ENCODE results near the gene GMIP. TPM values are rescaled to one million over a fixed set of nuclear protein-coding genes. Genes with fewer than 3 reads are reported as not detected.
"Not testable (repeated sequence)": the region's sequence is repeated elsewhere in the genome, so short reads cannot be mapped to it uniquely, and the experiment has no call there.

GMIP gene
- polyA plus RNA-seq, 3 donors from 2014 or later, result 38.9 to 84.4 (median 40.0) TPM

DNA sequence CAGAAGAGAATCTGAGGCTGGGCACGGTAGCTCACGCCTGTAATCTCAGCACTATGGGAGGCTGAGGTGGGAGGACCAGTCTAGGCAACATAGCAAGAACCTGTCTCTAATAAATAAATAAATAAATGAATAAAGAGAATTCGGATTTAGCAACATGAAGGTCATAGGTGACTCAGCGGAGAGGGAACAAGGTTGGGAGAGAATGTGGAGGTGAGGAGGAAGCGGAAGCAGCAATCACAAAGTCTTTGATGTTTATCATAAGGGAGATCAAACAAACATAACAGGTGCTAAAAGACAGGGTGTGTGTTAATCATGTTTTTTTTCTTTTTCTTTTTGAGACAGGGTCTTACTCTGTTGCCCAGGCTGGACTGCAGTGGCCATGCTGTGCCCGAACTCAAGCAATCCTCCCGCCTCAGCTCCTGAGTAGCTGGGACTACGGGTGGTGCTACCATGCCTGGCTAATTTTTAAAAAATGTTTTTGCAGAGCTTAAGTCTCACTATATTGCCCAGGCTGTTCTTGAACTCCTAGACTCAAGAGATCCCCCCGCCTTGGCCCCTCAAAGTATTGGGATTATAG lies 41.2 kb downstream of the GMIP start:
- Mint-ChIP-seq H3K27me3 (ENCODE audit: low read depth in 3 of 3) (peaks cover 0 to 8% (median 6%) of the 10 kb centered on the region in 3 donors), H3K4me1 (peaks cover 0 to 12% of the 10 kb centered on the region in 2 donors), H3K36me3 (no peaks in the 10 kb centered on the region), H3K9me3 (no peaks in the 10 kb centered on the region), H3K27ac (peak overlapping the region in 1 of 6 donors; percentile 74), H3K4me3 (no peak overlapping the region)
- no peak for DNase-seq

DNA sequence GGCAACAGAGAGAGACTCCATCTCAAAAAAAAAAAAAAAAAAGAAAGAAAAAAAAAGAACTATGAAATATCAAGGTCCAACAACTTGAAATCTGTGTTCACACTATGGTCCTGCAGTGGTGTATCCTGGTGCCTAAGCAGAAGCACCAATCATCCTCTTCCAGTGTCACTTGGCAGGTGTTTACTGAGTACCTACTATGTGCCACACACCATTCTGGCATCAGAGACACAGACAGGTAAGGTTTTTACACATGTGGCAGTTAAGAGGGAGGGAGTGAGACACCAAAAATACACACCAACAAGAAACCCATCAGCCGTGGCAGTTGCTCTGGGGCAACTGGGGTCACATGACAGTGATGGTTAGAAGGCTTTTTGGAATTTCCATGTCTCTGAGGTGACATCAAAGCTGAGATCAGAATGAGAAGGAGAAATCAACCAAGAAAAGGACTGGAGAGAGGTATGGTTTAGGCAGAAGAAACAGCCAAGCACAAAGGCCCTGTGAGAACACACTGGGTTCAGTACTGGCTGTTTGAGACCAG lies 42.6 kb downstream of the GMIP start:
- Mint-ChIP-seq H3K4me3 (no peak overlapping the region), H3K27ac (peak overlapping the region in 1 of 6 donors; percentile 49), H3K9me3 (no peaks in the 10 kb centered on the region), H3K27me3 (ENCODE audit: low read depth in 3 of 3) (peaks cover 0 to 8% (median 6%) of the 10 kb centered on the region in 3 donors), H3K4me1 (peaks cover 0 to 9% of the 10 kb centered on the region in 2 donors), H3K36me3 (no peaks in the 10 kb centered on the region)
- no peak for DNase-seq

DNA sequence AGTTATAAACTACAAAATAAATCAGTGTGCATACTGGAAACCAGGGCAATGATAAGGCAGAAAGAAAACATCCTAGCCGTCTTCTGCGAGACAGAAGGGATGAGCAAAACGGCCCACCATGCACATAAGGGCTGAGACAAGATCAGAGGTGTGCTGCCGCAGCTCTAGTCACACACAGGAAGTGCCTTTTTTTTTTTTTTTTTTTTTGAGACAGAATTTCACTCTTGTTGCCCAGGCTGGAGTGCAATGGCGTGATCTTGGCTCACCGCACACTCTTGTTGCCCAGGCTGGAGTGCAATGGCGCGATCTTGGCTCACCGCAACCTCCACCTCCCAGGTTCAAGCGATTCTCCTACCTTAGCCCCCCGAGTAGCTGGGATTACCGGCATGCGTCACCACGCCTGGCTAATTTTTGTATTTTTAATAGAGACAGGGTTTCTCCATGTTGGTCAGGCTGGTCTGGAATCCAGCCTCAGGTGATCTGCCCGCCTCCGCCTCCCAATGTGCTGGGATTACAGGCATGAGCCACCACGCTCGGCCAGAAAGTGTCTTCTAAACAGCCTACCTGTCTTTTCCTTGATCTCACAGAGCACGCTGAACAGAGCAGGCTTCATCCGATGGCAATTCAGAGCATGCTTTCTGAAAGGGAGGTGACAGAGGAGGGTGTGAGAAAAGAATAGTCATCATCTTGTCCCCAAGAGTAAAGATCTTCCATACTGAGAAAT lies 44.6 kb downstream of the GMIP start:
- not testable (repeated sequence) for H3K36me3 Mint-ChIP-seq; H3K9me3 Mint-ChIP-seq; H3K27me3 Mint-ChIP-seq (ENCODE audit: low read depth in 3 of 3); H3K4me1 Mint-ChIP-seq
- H3K27ac Mint-ChIP-seq, result peak overlapping the region; percentile 30 to 96 (median 70)
- peak in 1 of 3 donors; percentile 64 for DNase-seq
- H3K4me3 Mint-ChIP-seq, result peak overlapping the region in 3 of 5 donors; percentile 26 to 74 (median 51)

DNA sequence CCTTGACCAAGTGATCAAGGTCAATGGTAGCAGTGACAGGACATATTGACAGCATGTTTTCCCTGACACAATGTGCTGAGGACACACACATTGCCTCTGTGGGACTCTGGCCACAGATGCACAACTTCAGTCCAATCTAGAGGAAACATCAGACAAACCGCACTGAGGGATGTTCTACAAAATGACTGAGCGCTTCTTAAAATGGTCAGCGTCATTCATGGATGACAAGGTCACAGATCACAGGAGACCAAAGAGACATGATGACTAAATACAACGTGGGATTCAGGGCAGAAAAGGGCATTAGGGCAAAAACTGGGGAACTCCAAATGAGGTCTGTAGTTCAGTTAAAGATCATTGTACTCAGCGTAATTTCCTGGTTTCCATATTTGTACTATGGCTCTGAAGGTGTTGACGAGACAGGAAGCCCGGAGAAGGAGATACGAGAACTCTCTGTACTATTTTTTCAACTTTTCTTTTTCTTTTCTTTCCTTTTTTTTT lies 45.6 kb downstream of the GMIP start:
- Mint-ChIP-seq H3K27me3 (ENCODE audit: low read depth in 3 of 3) (peaks cover 0 to 8% (median 6%) of the 10 kb centered on the region in 3 donors), H3K4me1 (peaks cover 0 to 9% of the 10 kb centered on the region in 2 donors), H3K27ac (peak overlapping the region; percentile 47 to 96 (median 70)), H3K36me3 (peaks cover 0 to 4% (median 0%) of the 10 kb centered on the region in 3 donors), H3K9me3 (no peaks in the 10 kb centered on the region), H3K4me3 (peak overlapping the region in 3 of 5 donors; percentile 6 to 74 (median 51))
- DNase-seq, result peak; percentile 21 to 69 (median 27)

DNA sequence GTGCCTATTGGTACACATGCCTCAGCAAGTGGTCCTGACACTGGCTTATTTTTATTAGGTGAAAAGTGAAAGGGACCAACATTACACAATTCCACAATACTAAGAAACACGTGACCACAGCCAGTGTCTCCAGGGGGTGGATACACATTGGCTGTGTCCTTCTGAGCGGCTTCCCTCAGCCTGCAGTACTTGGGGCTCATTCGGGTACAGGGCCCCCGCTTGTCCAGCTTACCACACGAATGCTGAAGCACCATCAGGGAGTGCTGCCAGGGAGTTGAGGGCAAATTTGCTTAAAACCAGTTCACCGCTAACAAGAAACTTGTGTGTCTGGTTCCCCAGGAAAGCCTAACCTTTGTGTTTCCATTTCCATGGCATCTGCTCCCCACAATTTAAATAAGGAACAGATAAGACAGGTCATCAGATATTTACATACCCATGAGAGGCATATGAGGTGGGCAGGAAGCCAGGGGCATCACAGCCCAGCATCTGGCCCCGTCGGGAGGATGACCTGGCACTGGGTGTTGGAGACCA lies 48.2 kb downstream of the GMIP start:
- Mint-ChIP-seq H3K27me3 (ENCODE audit: low read depth in 3 of 3) (peaks cover 0 to 8% (median 6%) of the 10 kb centered on the region in 3 donors), H3K4me1 (peaks cover under 1 to 13% of the 10 kb centered on the region in 2 donors), H3K4me3 (no peak overlapping the region), H3K36me3 (peaks cover 0 to 4% (median 0%) of the 10 kb centered on the region in 3 donors), H3K27ac (peak overlapping the region in 2 of 6 donors; percentile 22 to 35), H3K9me3 (no peaks in the 10 kb centered on the region)
- no peak for DNase-seq

DNA sequence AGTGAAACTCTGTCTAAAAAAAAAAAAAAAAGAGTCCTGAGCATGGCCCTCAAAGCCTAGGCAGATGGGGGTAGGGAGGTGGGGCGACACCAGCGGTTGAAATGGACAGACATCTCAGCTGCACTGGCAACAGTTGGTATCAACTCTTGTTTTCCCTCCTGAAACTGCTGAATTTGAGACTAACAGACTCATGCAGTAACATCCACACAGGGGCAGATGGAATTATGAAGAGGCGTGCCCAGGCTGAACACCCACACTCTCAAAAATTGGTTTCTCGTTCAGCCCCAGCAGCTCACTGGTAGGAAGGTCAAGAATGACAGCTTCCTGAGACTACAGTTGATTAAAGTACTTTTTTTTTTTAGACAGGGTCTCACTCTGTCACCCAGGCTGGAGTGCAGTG lies 49.1 kb downstream of the GMIP start:
- Mint-ChIP-seq H3K27ac (no peak overlapping the region), H3K9me3 (no peaks in the 10 kb centered on the region)

DNA sequence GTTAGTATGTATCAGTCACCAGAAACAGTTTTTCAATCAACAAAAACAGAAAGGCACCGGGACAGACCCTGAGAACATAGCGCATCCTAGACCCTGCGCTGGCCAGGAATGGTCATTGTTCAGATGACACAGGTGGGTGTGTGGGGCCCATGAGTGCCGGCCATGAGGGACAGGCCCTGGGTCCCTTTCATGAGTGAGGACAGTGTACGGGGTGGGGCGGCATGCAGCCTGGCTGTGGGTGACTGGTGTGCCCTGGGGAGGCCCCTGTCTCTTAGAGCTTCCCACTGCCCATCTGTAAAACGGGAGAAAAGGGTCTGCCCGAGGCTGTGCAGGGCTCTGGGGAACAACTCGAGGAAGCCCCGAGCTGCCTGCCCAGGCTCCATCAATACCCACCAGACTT lies 50.8 kb downstream of the GMIP start:
- H3K27ac Mint-ChIP-seq, result peak overlapping the region in 2 of 6 donors; percentile 39 to 81
- H3K27me3 Mint-ChIP-seq (ENCODE audit: low read depth in 3 of 3), result peaks cover 0 to under 1% (median 0%) of the 10 kb centered on the region in 3 donors
- no peak overlapping the region for H3K4me3 Mint-ChIP-seq
- H3K9me3 Mint-ChIP-seq, result no peaks in the 10 kb centered on the region
- H3K4me1 Mint-ChIP-seq, result peaks cover 8 to 18% of the 10 kb centered on the region in 2 donors
- peaks cover 0 to 4% (median 0%) of the 10 kb centered on the region in 3 donors for H3K36me3 Mint-ChIP-seq
- no peak for DNase-seq

More for the DNA sequence above, 49.1 kb downstream of the GMIP start:
- H3K4me1 Mint-ChIP-seq, result peaks cover 8 to 20% of the 10 kb centered on the region in 2 donors
- H3K36me3 Mint-ChIP-seq, result peaks cover 0 to 4% (median 0%) of the 10 kb centered on the region in 3 donors
- no peak overlapping the region for H3K4me3 Mint-ChIP-seq
- DNase-seq, result no peak
- H3K27me3 Mint-ChIP-seq (ENCODE audit: low read depth in 3 of 3), result peaks cover 0 to 8% (median 6%) of the 10 kb centered on the region in 3 donors

DNA sequence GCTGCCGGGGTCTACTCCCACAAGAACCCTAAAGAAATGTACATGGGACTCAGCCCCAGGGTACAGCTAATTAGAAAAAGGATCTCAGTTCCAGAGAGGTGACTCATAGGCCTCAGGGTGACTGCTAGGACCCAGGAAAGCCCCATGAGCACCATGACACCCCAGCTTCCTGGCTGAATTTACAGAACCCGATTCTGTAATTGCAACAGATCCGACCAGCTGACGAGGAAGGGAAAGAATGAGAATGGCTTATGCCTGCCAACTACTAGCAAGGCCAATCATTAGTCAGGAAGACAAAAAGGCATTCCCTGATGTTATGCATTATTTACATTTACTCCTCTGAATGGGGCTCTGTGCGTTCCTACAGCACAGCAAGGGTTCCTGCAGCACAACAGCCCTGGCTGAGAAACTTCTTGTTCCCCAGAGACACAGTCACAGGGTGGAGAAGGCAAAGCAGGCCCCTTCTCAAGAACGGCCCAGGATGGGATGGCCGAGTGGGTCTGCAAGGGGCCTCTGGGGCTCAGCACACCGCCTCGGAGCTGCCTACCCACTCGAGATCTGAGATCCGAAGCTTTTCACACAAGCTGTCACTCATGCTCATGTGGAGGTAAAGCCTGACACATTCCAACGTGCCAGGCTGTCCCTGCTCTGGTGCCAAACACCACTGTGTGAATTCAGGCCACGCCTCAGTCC lies 52.2 kb downstream of the GMIP start:
- H3K27me3 Mint-ChIP-seq (ENCODE audit: low read depth in 3 of 3), result no peaks in the 10 kb centered on the region
- peak in 1 of 3 donors; percentile 57 for DNase-seq
- H3K4me1 Mint-ChIP-seq, result peaks cover 8 to 17% of the 10 kb centered on the region in 2 donors
- peaks cover 0 to 4% (median 0%) of the 10 kb centered on the region in 3 donors for H3K36me3 Mint-ChIP-seq
- peak overlapping the region in 5 of 6 donors; percentile 69 to 96 (median 74) for H3K27ac Mint-ChIP-seq
- peak overlapping the region in 2 of 5 donors; percentile 58 to 81 for H3K4me3 Mint-ChIP-seq
- no peaks in the 10 kb centered on the region for H3K9me3 Mint-ChIP-seq

DNA sequence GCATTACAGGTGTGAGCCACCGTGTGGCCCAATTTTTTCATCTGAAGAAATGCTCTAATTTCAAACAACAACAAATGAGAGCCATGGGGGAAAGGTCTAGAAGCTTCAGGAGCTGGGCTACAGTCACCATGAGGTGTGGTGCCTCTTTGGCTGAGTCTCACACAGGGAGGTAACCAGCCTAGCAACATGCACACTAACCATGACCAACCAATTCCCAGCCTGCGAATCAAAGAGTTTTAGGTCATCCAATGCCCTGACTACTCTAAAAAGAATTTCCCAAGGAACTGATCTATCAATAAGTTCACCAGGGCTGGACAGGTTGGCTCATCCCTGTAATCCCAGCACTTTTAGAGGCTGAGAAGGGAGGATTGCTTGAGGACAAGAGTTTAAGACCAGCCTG lies 54.9 kb downstream of the GMIP start:
- Mint-ChIP-seq H3K27ac (peak overlapping the region in 2 of 6 donors; percentile 67 to 83), H3K36me3 (peaks cover 0 to 5% (median 0%) of the 10 kb centered on the region in 3 donors), H3K4me1 (peaks cover 8 to 17% of the 10 kb centered on the region in 2 donors), H3K27me3 (ENCODE audit: low read depth in 3 of 3) (peaks cover 0 to 2% (median 0%) of the 10 kb centered on the region in 3 donors), H3K4me3 (peak overlapping the region in 1 of 5 donors; percentile 38), H3K9me3 (no peaks in the 10 kb centered on the region)
- no peak for DNase-seq

DNA sequence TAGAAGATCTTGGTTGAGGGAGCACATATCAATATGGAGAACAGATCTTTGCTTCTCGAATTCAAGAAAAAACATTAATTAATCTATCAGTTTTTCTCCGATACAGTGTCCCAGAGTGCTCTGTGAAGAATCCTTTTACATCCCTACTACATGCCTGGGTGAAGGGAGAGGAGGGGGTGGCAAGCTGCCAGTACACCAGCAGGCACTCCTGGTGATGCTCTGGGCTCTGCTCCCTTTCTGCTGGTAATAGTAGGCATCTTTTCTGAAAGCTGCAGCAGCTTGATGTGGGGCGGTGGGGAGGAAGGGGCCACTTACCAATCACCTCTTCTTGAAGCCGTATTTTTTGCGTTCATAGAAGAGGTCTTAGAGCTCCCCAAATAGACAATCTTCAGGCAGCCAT lies 55.7 kb downstream of the GMIP start:
- DNase-seq, result no peak
- H3K4me1 Mint-ChIP-seq, result peaks cover 8 to 17% of the 10 kb centered on the region in 2 donors
- H3K9me3 Mint-ChIP-seq, result no peaks in the 10 kb centered on the region
- H3K27me3 Mint-ChIP-seq (ENCODE audit: low read depth in 3 of 3), result peaks cover 0 to 2% (median 0%) of the 10 kb centered on the region in 3 donors
- H3K36me3 Mint-ChIP-seq, result peaks cover 0 to 5% (median 0%) of the 10 kb centered on the region in 3 donors
- H3K4me3 Mint-ChIP-seq, result no peak overlapping the region
- H3K27ac Mint-ChIP-seq, result peak overlapping the region in 3 of 6 donors; percentile 18 to 73 (median 23)

DNA sequence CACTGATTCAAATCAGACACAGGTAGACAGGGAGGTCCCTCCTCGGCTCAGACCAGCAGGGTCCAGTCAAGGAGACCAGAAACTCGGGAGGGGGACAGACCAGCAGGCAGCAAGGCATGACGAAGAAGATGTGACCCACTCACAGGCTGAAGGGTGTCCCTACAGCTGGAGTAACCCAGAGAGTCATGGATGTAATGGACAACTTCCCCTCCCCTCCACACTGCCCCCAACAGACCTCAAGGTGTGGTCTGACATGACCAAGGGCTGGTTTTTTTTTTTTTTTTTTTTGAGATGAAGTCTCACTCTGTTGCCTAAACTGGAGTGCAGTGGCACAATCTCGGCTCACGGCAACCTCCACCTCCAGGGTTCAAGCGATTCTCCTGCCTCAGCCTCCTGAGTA lies 59.1 kb downstream of the GMIP start:
- no peak for DNase-seq
- peaks cover 0 to 5% (median 0%) of the 10 kb centered on the region in 3 donors for H3K36me3 Mint-ChIP-seq
- peaks cover 0 to 2% (median 0%) of the 10 kb centered on the region in 3 donors for H3K27me3 Mint-ChIP-seq (ENCODE audit: low read depth in 3 of 3)
- no peak overlapping the region for H3K27ac Mint-ChIP-seq
- no peaks in the 10 kb centered on the region for H3K9me3 Mint-ChIP-seq
- H3K4me1 Mint-ChIP-seq, result peaks cover 0 to 4% of the 10 kb centered on the region in 2 donors
- no peak overlapping the region for H3K4me3 Mint-ChIP-seq

DNA sequence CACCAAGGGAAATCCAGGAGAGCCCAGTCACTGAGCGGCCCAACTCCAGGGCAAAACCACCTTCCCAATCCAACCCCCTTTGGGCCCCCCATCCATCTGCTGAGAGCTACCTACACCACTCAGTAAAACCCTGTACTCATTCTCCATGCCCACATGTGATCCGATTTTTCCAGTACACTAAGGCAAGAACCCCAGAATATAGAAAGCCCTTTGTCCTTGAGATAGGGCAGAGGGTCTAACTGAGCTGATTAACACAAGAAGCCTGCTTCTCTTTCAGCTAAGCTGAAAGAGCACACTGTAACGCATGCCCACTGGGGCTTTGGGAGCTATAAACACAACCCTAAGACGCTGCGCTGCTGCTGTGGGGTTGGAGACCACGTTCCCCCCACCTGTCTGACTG lies 61.0 kb downstream of the GMIP start:
- H3K4me1 Mint-ChIP-seq, result no peaks in the 10 kb centered on the region
- peaks cover 0 to 2% (median 0%) of the 10 kb centered on the region in 3 donors for H3K27me3 Mint-ChIP-seq (ENCODE audit: low read depth in 3 of 3)
- H3K27ac Mint-ChIP-seq, result peak overlapping the region in 2 of 6 donors; percentile 25 to 28
- no peak overlapping the region for H3K4me3 Mint-ChIP-seq
- peaks cover 0 to 5% (median 0%) of the 10 kb centered on the region in 3 donors for H3K36me3 Mint-ChIP-seq
- DNase-seq, result no peak
- no peaks in the 10 kb centered on the region for H3K9me3 Mint-ChIP-seq

DNA sequence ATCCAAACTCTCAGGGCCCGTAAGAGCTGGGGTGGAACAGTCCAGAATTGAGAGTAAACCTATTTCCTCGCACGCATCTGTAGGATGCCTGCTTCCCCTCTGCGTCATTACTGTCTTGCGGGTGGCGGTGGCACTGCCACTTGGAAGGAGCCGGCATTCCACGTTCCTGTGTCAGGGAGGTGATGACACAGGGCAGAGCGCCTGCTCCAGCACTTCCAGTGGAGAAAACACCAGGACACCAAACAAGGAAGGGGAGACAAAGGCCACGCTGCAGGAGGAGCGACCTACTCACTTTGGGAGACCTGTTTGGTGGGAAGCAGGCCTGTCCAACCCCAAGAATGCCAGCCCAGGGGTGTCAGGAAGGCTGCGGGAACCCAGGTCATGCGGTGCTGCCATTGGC lies 62.1 kb downstream of the GMIP start:
- Mint-ChIP-seq H3K27ac (peak overlapping the region in 2 of 6 donors; percentile 31 to 33), H3K27me3 (ENCODE audit: low read depth in 3 of 3) (peaks cover 0 to 2% (median 0%) of the 10 kb centered on the region in 3 donors)

More for the DNA sequence above, 62.1 kb downstream of the GMIP start:
- no peaks in the 10 kb centered on the region for H3K9me3 Mint-ChIP-seq
- no peaks in the 10 kb centered on the region for H3K4me1 Mint-ChIP-seq
- H3K4me3 Mint-ChIP-seq, result no peak overlapping the region
- peaks cover 0 to 5% (median 0%) of the 10 kb centered on the region in 3 donors for H3K36me3 Mint-ChIP-seq
- no peak for DNase-seq
